Measurements from ENCODE around the gene SLC35B2. TPM values are rescaled to one million over a fixed set of nuclear protein-coding genes. Genes with fewer than 3 reads are reported as not detected.

Gene SLC35B2
- polyA plus RNA-seq, 1 donor from 2014 or later: 42.6 TPM

GRCh38 chr6:44246663-44247337 lies 10.5 kb downstream of the SLC35B2 start, which contains the start of gene HSP90AB1:
Gene HSP90AB1, plus strand, starts transcription at chr6:44247101. Its CDS starts 1,529 bp downstream, at chr6:44248630.
- Mint-ChIP-seq H3K4me1 (peaks cover 22 to 32% (median 24%) of the 10 kb centered on the region in 3 donors), H3K27ac (peak within 1 kb of the TSS; percentile 98 to 100 (median 99)), H3K36me3 (peaks cover 7% of the 10 kb centered on the region), H3K9me3 (no peaks in the 10 kb centered on the region), H3K27me3 (peaks cover 4% of the 10 kb centered on the region), H3K4me3 (peak within 1 kb of the TSS; percentile 95 to 100 (median 99))

- Mint-ChIP-seq H3K36me3 (peaks cover 7% of the 10 kb centered on the region), H3K4me3 (peak overlapping the region; percentile 95 to 100 (median 99)), H3K27me3 (peaks cover 4% of the 10 kb centered on the region), H3K27ac (peak overlapping the region; percentile 98 to 100 (median 99)), H3K4me1 (peaks cover 21 to 29% (median 22%) of the 10 kb centered on the region in 3 donors), H3K9me3 (no peaks in the 10 kb centered on the region)
These were observed 11.2 kb downstream of the SLC35B2 start for GRCh38 chr6:44245912-44246662.

GRCh38 chr6:44245391-44245911 lies 11.9 kb downstream of the SLC35B2 start:
- Mint-ChIP-seq H3K9me3 (no peaks in the 10 kb centered on the region), H3K4me3 (peak overlapping the region; percentile 95 to 100 (median 99)), H3K27ac (peak overlapping the region; percentile 98 to 100 (median 99)), H3K27me3 (peaks cover 4% of the 10 kb centered on the region), H3K4me1 (peaks cover 21 to 26% (median 22%) of the 10 kb centered on the region in 3 donors), H3K36me3 (peaks cover 7% of the 10 kb centered on the region)

GRCh38 chr6:44243345-44243744 lies 14.0 kb downstream of the SLC35B2 start:
- Mint-ChIP-seq H3K27ac (peak overlapping the region in 1 of 3 donors; percentile 81), H3K27me3 (peaks cover 4% of the 10 kb centered on the region), H3K4me1 (peaks cover 4 to 11% (median 6%) of the 10 kb centered on the region in 3 donors), H3K36me3 (peaks cover 2% of the 10 kb centered on the region), H3K4me3 (peak overlapping the region in 2 of 4 donors; percentile 25 to 76), H3K9me3 (no peaks in the 10 kb centered on the region)

GRCh38 chr6:44238687-44239350 lies 18.5 kb downstream of the SLC35B2 start:
- peak overlapping the region; percentile 79 to 91 (median 90) for H3K27ac Mint-ChIP-seq
- H3K36me3 Mint-ChIP-seq: no peaks in the 10 kb centered on the region
- H3K4me1 Mint-ChIP-seq: peaks cover 0 to 5% (median 3%) of the 10 kb centered on the region in 3 donors
- peak overlapping the region; percentile 82 to 96 (median 86) for H3K4me3 Mint-ChIP-seq
- no peaks in the 10 kb centered on the region for H3K27me3 Mint-ChIP-seq
- no peaks in the 10 kb centered on the region for H3K9me3 Mint-ChIP-seq

GRCh38 chr6:44237813-44238433 lies 19.4 kb downstream of the SLC35B2 start:
- Mint-ChIP-seq H3K4me1 (peaks cover 0 to 5% (median 3%) of the 10 kb centered on the region in 3 donors), H3K4me3 (peak overlapping the region; percentile 82 to 96 (median 93)), H3K27ac (peak overlapping the region; percentile 79 to 91 (median 90)), H3K27me3 (no peaks in the 10 kb centered on the region), H3K36me3 (no peaks in the 10 kb centered on the region), H3K9me3 (no peaks in the 10 kb centered on the region)

GRCh38 chr6:44237021-44237812 lies 20.1 kb downstream of the SLC35B2 start:
- peak overlapping the region; percentile 79 to 91 (median 90) for H3K27ac Mint-ChIP-seq
- no peaks in the 10 kb centered on the region for H3K27me3 Mint-ChIP-seq
- H3K4me1 Mint-ChIP-seq: peaks cover 0 to 5% (median 3%) of the 10 kb centered on the region in 3 donors
- peak overlapping the region; percentile 82 to 96 (median 93) for H3K4me3 Mint-ChIP-seq
- H3K9me3 Mint-ChIP-seq: no peaks in the 10 kb centered on the region
- no peaks in the 10 kb centered on the region for H3K36me3 Mint-ChIP-seq

- H3K4me3 Mint-ChIP-seq: no peak overlapping the region
- H3K36me3 Mint-ChIP-seq: no peaks in the 10 kb centered on the region
- H3K9me3 Mint-ChIP-seq: no peaks in the 10 kb centered on the region
- no peak overlapping the region for H3K27ac Mint-ChIP-seq
- H3K27me3 Mint-ChIP-seq: no peaks in the 10 kb centered on the region
- H3K4me1 Mint-ChIP-seq: peaks cover 0 to 5% (median 3%) of the 10 kb centered on the region in 3 donors
These were observed 21.3 kb downstream of the SLC35B2 start for GRCh38 chr6:44235891-44236516.

GRCh38 chr6:44235269-44235668 lies 22.1 kb downstream of the SLC35B2 start:
- peak overlapping the region in 1 of 4 donors; percentile 61 for H3K4me3 Mint-ChIP-seq
- peaks cover 2% of the 10 kb centered on the region for H3K36me3 Mint-ChIP-seq
- no peak overlapping the region for H3K27ac Mint-ChIP-seq
- no peaks in the 10 kb centered on the region for H3K9me3 Mint-ChIP-seq
- H3K27me3 Mint-ChIP-seq: no peaks in the 10 kb centered on the region
- H3K4me1 Mint-ChIP-seq: peaks cover 0 to 5% (median 3%) of the 10 kb centered on the region in 3 donors

GRCh38 chr6:44234101-44235025 lies 23.0 kb downstream of the SLC35B2 start:
- Mint-ChIP-seq H3K4me3 (no peak overlapping the region), H3K36me3 (peaks cover 2% of the 10 kb centered on the region), H3K27ac (peak overlapping the region in 1 of 3 donors; percentile 25), H3K9me3 (no peaks in the 10 kb centered on the region), H3K4me1 (peaks cover 0 to 5% (median 3%) of the 10 kb centered on the region in 3 donors), H3K27me3 (no peaks in the 10 kb centered on the region)

- Mint-ChIP-seq H3K36me3 (peaks cover 2% of the 10 kb centered on the region), H3K9me3 (no peaks in the 10 kb centered on the region), H3K4me3 (no peak overlapping the region), H3K27me3 (no peaks in the 10 kb centered on the region), H3K4me1 (peaks cover 0 to 5% (median 3%) of the 10 kb centered on the region in 3 donors), H3K27ac (peak overlapping the region in 1 of 3 donors; percentile 25)
These were observed 23.7 kb downstream of the SLC35B2 start for GRCh38 chr6:44233567-44234100.
